A549 (cell line): Measurements from ENCODE around the gene DUS4L. TPM values are rescaled to one million over a fixed set of nuclear protein-coding genes. Genes with fewer than 3 reads are reported as not detected.

Source experiments
- ATAC-seq, 2 experiments: fragments of 200-7000 bp in 1 of 2; fragments of >200 bp in 1 of 2; cut with Nextera tagmentation in 1 of 2; cut with Tn5 transposase in 1 of 2; 3 replicates each; pipeline versions ENCODE4 v1.8.0 to v1.9.1; 2018 to 2020; ENCODE audit warnings: mild to moderate bottlenecking in 1 of 2, moderate library complexity in 1 of 2
- CTCF ChIA-PET: fragments of 300-600 bp; sonication (Branson Sonifier 250); formaldehyde crosslinking; extraction: SDS; loops from one replicate; lab custom pipeline; 2021; ENCODE audit warnings: antibody characterized with exemption, inconsistent platforms; lab: Yijun Ruan, JAX
- POLR2A ChIA-PET: fragments of 350-600 bp; formaldehyde crosslinking; extraction: SDS; loops from one replicate; lab custom pipeline; 2021; ENCODE audit warnings: antibody characterized with exemption, inconsistent platforms; lab: Yijun Ruan, JAX
- DNase-seq, 2 experiments: peaks; one replicate each; pipeline versions ENCODE4 v3.0.0 to v3.0.0-alpha.2; 2011 to 2016; ENCODE audit warnings: low read depth in 1 of 2, low spot score in 1 of 2
- FAIRE-seq: peaks from 2 replicates; lab custom pipeline; 2011; peaks lifted over from hg19 to GRCh38; lab: Jason Lieb, UNC
- H3K27ac ChIP-seq, 2 experiments: fragments of >200 bp; sonication (Bioruptor Twin); formaldehyde crosslinking; 3 replicates each; pipeline ENCODE4 v1.5.1; 2016 to 2017
- H3K4me1 ChIP-seq: fragments of >200 bp; sonication (Bioruptor Twin); formaldehyde crosslinking; 3 replicates; pipeline ENCODE4 v1.6.1; 2016
- H3K4me2 ChIP-seq: fragments of >200 bp; sonication (Bioruptor Twin); formaldehyde crosslinking; 3 replicates; pipeline ENCODE4 v1.6.1; 2016
- H3K4me3 ChIP-seq: fragments of >200 bp; sonication (Bioruptor Twin); formaldehyde crosslinking; 3 replicates; pipeline ENCODE4 v1.5.1; 2016
- H3K9me3 ChIP-seq: fragments of >200 bp; sonication (Bioruptor Twin); formaldehyde crosslinking; 3 replicates; pipeline ENCODE4 v1.6.1; 2016
- BHLHE40 ChIP-seq: IDR thresholded peaks from 2 replicates; pipeline ENCODE4 v1.6.1; 2012; ENCODE audit warnings: low read depth, low read length, inconsistent platforms
- CEBPB ChIP-seq, 2 experiments: fragments of >200 bp in 1 of 2; sonication (Bioruptor Twin) in 1 of 2; formaldehyde crosslinking in 1 of 2; IDR thresholded peaks; 2 replicates each; pipeline ENCODE4 v1.6.1; 2012 to 2016
- E2F6 ChIP-seq: IDR thresholded peaks from 2 replicates; pipeline ENCODE4 v1.6.1; 2012; ENCODE audit warnings: low read depth, borderline replicate concordance
- EHMT2 ChIP-seq: fragments of 200-600 bp; sonication (generic); IDR thresholded peaks from 2 replicates; pipeline ENCODE4 v1.6.1; 2016; ENCODE audit warnings: antibody characterized with exemption, low read depth, mild to moderate bottlenecking, moderate library complexity
- EP300 ChIP-seq, 2 experiments: fragments of >200 bp; sonication (Bioruptor Twin); formaldehyde crosslinking; IDR thresholded peaks; 2 replicates in 1 of 2; 3 replicates in 1 of 2; pipeline ENCODE4 v1.6.1; 2016 to 2017
- FOSB ChIP-seq: fragments of 250-450 bp; sonication (Bioruptor Pico); IDR thresholded peaks from 2 replicates; pipeline ENCODE4 v1.5.0; 2020; ENCODE audit warnings: mild to moderate bottlenecking, moderate library complexity
- FOSL2 ChIP-seq, 2 experiments: fragments of 450-650 bp in 1 of 2; fragments of >200 bp in 1 of 2; sonication (Bioruptor Twin) in 1 of 2; formaldehyde crosslinking; IDR thresholded peaks; 2 replicates each; pipeline versions ENCODE4 v1.5.0 to v1.6.1; 2016 to 2020; ENCODE audit warnings: mild to moderate bottlenecking in 1 of 2, moderate library complexity in 1 of 2
- FOXS1 ChIP-seq: fragments of 250-450 bp; sonication (Bioruptor Pico); IDR thresholded peaks from 2 replicates; pipeline ENCODE4 v1.5.0; 2020; ENCODE audit warnings: mild to moderate bottlenecking, moderate library complexity
- HMGXB4 ChIP-seq: fragments of 250-450 bp; sonication (Bioruptor Pico); IDR thresholded peaks from 2 replicates; pipeline ENCODE4 v1.5.0; 2021; ENCODE audit warnings: mild to moderate bottlenecking, moderate library complexity, borderline replicate concordance
- HOXB13 ChIP-seq: fragments of 250-450 bp; sonication (Bioruptor Pico); IDR thresholded peaks from 2 replicates; pipeline ENCODE4 v1.5.0; 2020; ENCODE audit warnings: low read depth, mild to moderate bottlenecking, moderate library complexity
- JUNB ChIP-seq: fragments of >200 bp; sonication (Bioruptor Twin); formaldehyde crosslinking; IDR thresholded peaks from 2 replicates; pipeline ENCODE4 v1.6.1; 2016
- KDM5A ChIP-seq: fragments of 200-600 bp; sonication (generic); IDR thresholded peaks from 2 replicates; pipeline ENCODE4 v1.6.1; 2016; ENCODE audit warnings: antibody characterized with exemption, mild to moderate bottlenecking
- MYC ChIP-seq: IDR thresholded peaks from 2 replicates; pipeline ENCODE4 v1.6.1; 2012; ENCODE audit warnings: mild to moderate bottlenecking, inconsistent platforms, low read length, improper control_type of control experiment, borderline replicate concordance
- NFE2L2 ChIP-seq: fragments of 150-350 bp; conservative IDR thresholded peaks from 2 replicates; pipeline ENCODE4 v1.6.1; 2014; ENCODE audit warnings: low read length
- PBX3 ChIP-seq: IDR thresholded peaks from 2 replicates; pipeline ENCODE4 v1.6.1; 2012
- POLR2AphosphoS2 ChIP-seq: conservative IDR thresholded peaks from 2 replicates; pipeline ENCODE4 v1.6.1; 2012; ENCODE audit warnings: low read length, improper control_type of control experiment, inconsistent platforms
- RAD21 ChIP-seq, 2 experiments: fragments of >200 bp in 1 of 2; sonication (Bioruptor Twin) in 1 of 2; formaldehyde crosslinking in 1 of 2; IDR thresholded peaks in 1 of 2; conservative IDR thresholded peaks in 1 of 2; 2 replicates in 1 of 2; 3 replicates in 1 of 2; pipeline ENCODE4 v1.6.1; 2012 to 2018; ENCODE audit warnings: inconsistent platforms in 1 of 2
- RCOR1 ChIP-seq: fragments of 150-350 bp; IDR thresholded peaks from 2 replicates; pipeline ENCODE4 v1.6.1; 2014; ENCODE audit warnings: antibody characterized with exemption, low read length, low read depth
- RFX5 ChIP-seq: fragments of 450-650 bp; IDR thresholded peaks from 2 replicates; pipeline ENCODE4 v1.7.1; 2014; ENCODE audit warnings: antibody characterized with exemption, mild to moderate bottlenecking, moderate library complexity
- RNF2 ChIP-seq: fragments of 200-600 bp; sonication (generic); IDR thresholded peaks from 2 replicates; pipeline ENCODE4 v1.6.1; 2016; ENCODE audit warnings: low read depth, mild to moderate bottlenecking, antibody characterized with exemption, moderate library complexity, borderline replicate concordance
- SMC3 ChIP-seq: fragments of >200 bp; sonication (Bioruptor Twin); formaldehyde crosslinking; IDR thresholded peaks from 3 replicates; pipeline ENCODE4 v1.6.1; 2018; ENCODE audit warnings: inconsistent platforms
- TFCP2L1 ChIP-seq: fragments of 250-450 bp; sonication (Bioruptor Pico); IDR thresholded peaks from 2 replicates; pipeline ENCODE4 v1.5.0; 2021; ENCODE audit warnings: mild to moderate bottlenecking
- WGBS: methylation state at CpG from one replicate; pipeline ENCODE4 v1.1.6; 2017; ENCODE audit errors: missing lambda C conversion rate; 5-methylcytosine and 5-hydroxymethylcytosine counted together
- polyA plus RNA-seq, 4 experiments: library from polyadenylated mRNA; depleted of rRNA in 3 of 4; stranded (reverse); fragments of >200 nt; fragmentation: RNase III in 1 of 4; extraction: RNeasy Plus Mini Kit Qiagen cat#74134 plus additional on column Dnase treatment in 1 of 4; gene quantifications; 2 replicates in 3 of 4; 3 replicates in 1 of 4; pipeline ENCODE4 v1.2.3, GENCODE V29; 2011 to 2017
- TF ChIP-seq, protein P1 (sequence below): fragments of 250-450 bp; sonication (Bioruptor Pico); IDR thresholded peaks from 2 replicates; pipeline ENCODE4 v1.5.0; 2020; ENCODE audit warnings: low read depth, mild to moderate bottlenecking, moderate library complexity
- TF ChIP-seq, protein P2 (sequence below): fragments of 200-600 bp; sonication (generic); IDR thresholded peaks from 2 replicates; pipeline ENCODE4 v1.6.1; 2016; ENCODE audit warnings: antibody characterized with exemption, mild to moderate bottlenecking, moderate library complexity

Gene DUS4L
- polyA plus RNA-seq, 2 of the 4 experiments (the other 2 are of a cell fraction), result 10.1 to 17.4 TPM

DNA sequence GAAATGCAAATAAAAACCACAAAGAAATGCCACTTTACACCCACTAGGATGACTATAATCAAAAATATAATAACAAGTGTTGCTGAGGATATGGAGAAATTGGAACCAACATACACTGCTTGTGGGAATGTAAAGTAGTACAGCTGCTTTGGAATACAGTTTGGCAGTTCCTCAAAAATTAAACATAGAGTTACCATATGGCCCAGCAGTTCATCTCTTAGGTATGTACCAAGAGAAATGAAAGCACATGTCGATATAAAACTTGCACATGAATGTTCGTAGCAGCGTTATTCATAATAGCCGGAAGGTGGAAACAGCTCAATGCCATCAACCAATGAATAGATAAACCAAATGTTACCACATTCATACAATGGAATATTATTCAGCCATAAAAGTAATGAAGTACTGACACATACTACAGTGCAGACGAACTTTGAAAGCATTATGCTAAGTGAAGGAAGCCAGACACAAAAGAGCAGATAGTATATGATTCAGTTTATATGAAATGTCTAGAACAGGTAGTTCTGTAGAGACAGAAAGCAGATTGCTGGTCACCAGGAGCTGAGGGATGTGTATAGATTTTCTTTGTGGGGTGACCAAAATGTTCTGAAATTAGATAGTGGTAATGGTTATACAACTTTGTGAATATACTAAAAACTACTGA, 28.7 kb downstream of the DUS4L start:
- no peak for ATAC-seq
- Histone ChIP-seq H3K4me2 (no peak overlapping the region), H3K4me1 (peaks cover 12% of the 10 kb centered on the region; the same call in 2 of the 3 replicates), H3K27ac (no peak overlapping the region), H3K9me3 (no peaks in the 10 kb centered on the region)
- no peak for FAIRE-seq
- CTCF ChIA-PET, result interaction anchor here (0.8 kb wide), 1 partner anchor 10 kb away, joined by 3 read pairs; no protein-coding TSS in a partner anchor
- no peak for TF ChIP-seq NFE2L2
- TF ChIP-seq PBX3, result no peak
- no peak for TF ChIP-seq HMGXB4
- TF ChIP-seq SMC3, result no peak
- no peak for TF ChIP-seq RAD21 (conservative IDR thresholded peaks at IDR 0.05 in 1 of 2, IDR thresholded peaks at IDR 0.05 in 1 of 2)
- TF ChIP-seq MYC, result no peak
- no peak for TF ChIP-seq RCOR1
- no peak for TF ChIP-seq FOSL2 (IDR thresholded peaks at IDR 0.05)
- no peak for TF ChIP-seq FOSL2 (CRISPR knock-in tag; IDR thresholded peaks at IDR 0.05)
- TF ChIP-seq EHMT2, result no peak
- TF ChIP-seq, protein P1, sequence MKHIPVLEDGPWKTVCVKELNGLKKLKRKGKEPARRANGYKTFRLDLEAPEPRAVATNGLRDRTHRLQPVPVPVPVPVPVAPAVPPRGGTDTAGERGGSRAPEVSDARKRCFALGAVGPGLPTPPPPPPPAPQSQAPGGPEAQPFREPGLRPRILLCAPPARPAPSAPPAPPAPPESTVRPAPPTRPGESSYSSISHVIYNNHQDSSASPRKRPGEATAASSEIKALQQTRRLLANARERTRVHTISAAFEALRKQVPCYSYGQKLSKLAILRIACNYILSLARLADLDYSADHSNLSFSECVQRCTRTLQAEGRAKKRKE (CRISPR knock-in tag), result no peak
- TF ChIP-seq, protein P2, sequence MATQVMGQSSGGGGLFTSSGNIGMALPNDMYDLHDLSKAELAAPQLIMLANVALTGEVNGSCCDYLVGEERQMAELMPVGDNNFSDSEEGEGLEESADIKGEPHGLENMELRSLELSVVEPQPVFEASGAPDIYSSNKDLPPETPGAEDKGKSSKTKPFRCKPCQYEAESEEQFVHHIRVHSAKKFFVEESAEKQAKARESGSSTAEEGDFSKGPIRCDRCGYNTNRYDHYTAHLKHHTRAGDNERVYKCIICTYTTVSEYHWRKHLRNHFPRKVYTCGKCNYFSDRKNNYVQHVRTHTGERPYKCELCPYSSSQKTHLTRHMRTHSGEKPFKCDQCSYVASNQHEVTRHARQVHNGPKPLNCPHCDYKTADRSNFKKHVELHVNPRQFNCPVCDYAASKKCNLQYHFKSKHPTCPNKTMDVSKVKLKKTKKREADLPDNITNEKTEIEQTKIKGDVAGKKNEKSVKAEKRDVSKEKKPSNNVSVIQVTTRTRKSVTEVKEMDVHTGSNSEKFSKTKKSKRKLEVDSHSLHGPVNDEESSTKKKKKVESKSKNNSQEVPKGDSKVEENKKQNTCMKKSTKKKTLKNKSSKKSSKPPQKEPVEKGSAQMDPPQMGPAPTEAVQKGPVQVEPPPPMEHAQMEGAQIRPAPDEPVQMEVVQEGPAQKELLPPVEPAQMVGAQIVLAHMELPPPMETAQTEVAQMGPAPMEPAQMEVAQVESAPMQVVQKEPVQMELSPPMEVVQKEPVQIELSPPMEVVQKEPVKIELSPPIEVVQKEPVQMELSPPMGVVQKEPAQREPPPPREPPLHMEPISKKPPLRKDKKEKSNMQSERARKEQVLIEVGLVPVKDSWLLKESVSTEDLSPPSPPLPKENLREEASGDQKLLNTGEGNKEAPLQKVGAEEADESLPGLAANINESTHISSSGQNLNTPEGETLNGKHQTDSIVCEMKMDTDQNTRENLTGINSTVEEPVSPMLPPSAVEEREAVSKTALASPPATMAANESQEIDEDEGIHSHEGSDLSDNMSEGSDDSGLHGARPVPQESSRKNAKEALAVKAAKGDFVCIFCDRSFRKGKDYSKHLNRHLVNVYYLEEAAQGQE, result no peak
- TF ChIP-seq FOSB (CRISPR knock-in tag), result no peak
- TF ChIP-seq RFX5, result no peak
- no peak for TF ChIP-seq TFCP2L1 (CRISPR knock-in tag)
- no peak for TF ChIP-seq RNF2
- TF ChIP-seq, all 56 proteins: peak for 0
- POLR2A ChIA-PET, result no interaction called here
- 90% methylated on average over 5 of the region's 5 CpGs for WGBS
- no peak overlapping the region for H3K4me3 ChIP-seq
- no peak for DNase-seq

GRCh38 chr7:107593025-107593410, 29.2 kb downstream of the DUS4L start:
- Histone ChIP-seq H3K4me2 (no peak overlapping the region), H3K27ac (no peak overlapping the region), H3K4me3 (no peak overlapping the region), H3K9me3 (no peaks in the 10 kb centered on the region), H3K4me1 (peaks cover 12% of the 10 kb centered on the region; the same call in 2 of the 3 replicates)
- no peak for FAIRE-seq
- ChIA-PET POLR2A (no interaction called here), CTCF (interaction anchor here (0.8 kb wide), 1 partner anchor 11 kb away, joined by 3 read pairs; no protein-coding TSS in a partner anchor)
- 81% methylated on average over 1 of the region's 1 CpG for WGBS
- DNase-seq, result no peak
- no peak for ATAC-seq
- TF ChIP-seq KDM5A, result no peak
- no peak for TF ChIP-seq RAD21 (conservative IDR thresholded peaks at IDR 0.05 in 1 of 2, IDR thresholded peaks at IDR 0.05 in 1 of 2)
- TF ChIP-seq HOXB13 (CRISPR knock-in tag), result no peak
- TF ChIP-seq E2F6, result no peak
- TF ChIP-seq POLR2AphosphoS2, result no peak
- no peak for TF ChIP-seq NFE2L2
- no peak for TF ChIP-seq FOXS1 (CRISPR knock-in tag)
- no peak for TF ChIP-seq HMGXB4
- TF ChIP-seq BHLHE40, result no peak
- no peak for TF ChIP-seq CEBPB (IDR thresholded peaks at IDR 0.05)
- TF ChIP-seq JUNB, result no peak
- no peak for TF ChIP-seq EP300 (IDR thresholded peaks at IDR 0.05)
